Nucleus accumbens (tissue), 56 donors: ENCODE results near the gene SMYD3.

Experiments used
- DNase-seq, 56 donors: peaks; one replicate each; lab custom pipeline; 2025; lab: John Stamatoyannopoulos, UW

SMYD3 gene

GRCh38 chr1:246506674-246507481 lies at the start of gene SMYD3:
TSS of gene SMYD3 (minus strand) at chr1:246507279.
- DNase-seq = peak in 52 of 56 donors; percentile 19 to 85 (median 71)

DNA sequence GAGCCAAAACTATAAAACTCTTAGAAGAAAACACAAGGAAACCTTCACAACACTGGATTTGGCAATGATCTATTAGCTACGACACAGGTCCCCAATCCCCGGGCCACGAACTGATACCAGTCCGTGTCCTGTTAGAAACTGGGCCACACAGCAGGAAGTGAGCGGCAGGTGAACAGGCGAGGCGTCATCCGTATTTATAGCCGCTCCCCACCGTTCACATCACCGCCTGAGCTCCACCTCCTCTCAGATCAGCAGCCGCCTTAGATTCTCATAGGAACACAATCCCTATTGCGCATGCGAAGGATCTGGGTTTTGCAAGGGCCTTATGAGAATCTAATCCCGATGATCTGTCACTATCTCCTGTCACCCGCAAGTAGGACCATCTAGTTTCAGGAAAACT lies 47.1 kb upstream of the SMYD3 start:
- no peak for DNase-seq

DNA sequence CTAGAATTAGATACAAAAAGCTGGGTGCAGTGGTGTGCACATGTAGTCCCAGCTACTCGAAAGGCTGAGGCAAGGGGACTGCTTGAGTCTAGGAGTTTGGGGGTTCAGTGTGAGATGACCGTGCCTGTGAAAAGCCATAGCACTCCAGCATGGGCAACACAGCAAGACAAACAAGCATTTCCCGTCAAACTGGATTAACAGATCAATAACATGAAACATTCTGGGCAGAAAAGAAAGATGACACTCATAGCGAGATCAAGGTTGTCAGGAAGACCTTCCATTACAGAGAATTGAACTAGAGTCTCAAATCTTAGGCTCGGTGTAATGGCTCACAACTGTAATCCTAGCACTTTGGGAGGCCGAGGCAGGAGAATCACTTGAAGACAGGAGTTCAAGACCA lies 45.0 kb upstream of the SMYD3 start:
- no peak for DNase-seq

GRCh38 chr1:246550402-246550801 lies 43.3 kb upstream of the SMYD3 start:
- DNase-seq = no peak

GRCh38 chr1:246549665-246550064 lies 42.6 kb upstream of the SMYD3 start:
- no peak for DNase-seq

DNA sequence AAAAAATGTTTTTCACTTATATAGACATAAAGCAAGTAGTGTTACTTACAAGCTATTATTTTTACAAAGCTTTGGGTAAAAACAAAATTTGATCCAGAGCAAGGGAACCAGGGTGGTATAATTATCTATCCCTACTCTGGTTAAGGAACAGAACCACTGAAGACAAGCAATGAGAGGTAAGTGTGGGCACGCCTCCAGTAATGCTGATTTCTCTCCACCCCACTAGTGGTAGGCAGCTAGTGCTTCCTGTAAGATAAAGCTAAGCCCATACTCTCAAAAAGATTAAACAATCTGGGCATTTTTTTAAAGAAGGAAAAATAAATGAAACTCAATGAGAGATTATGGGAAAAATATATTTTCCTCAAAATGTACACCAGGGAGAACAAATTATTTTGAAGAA lies 36.9 kb upstream of the SMYD3 start:
- DNase-seq = peak in 3 of 56 donors; percentile 1 to 3 (median 3)

GRCh38 chr1:246540738-246541491 lies 33.8 kb upstream of the SMYD3 start:
- no peak for DNase-seq

- DNase-seq = no peak
Observed at GRCh38 chr1:246537887-246538286, 30.8 kb upstream of the SMYD3 start.

DNA sequence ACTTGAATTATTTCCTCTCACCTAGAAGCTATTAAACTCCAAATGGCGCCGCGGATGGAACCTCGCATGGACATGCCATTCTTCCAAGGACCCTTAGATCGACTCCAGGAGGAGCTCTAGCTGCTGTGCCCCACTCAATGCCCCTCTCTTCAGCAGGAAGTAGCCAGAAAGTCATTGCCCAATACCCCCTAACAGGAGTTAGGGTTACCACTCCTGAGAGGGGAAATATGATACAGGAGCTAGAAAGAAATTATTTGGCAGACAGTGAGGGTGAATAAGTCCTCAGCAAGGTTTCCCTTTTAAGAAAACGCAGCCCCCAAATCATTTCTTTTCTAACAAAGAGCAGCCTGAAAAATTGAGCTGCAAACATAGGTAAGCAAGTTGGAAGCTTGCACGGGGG lies 30.4 kb upstream of the SMYD3 start:
- no peak for DNase-seq

GRCh38 chr1:246534114-246534513 lies 27.0 kb upstream of the SMYD3 start:
- no peak for DNase-seq

GRCh38 chr1:246533371-246533905 lies 26.4 kb upstream of the SMYD3 start:
- no peak for DNase-seq

DNA sequence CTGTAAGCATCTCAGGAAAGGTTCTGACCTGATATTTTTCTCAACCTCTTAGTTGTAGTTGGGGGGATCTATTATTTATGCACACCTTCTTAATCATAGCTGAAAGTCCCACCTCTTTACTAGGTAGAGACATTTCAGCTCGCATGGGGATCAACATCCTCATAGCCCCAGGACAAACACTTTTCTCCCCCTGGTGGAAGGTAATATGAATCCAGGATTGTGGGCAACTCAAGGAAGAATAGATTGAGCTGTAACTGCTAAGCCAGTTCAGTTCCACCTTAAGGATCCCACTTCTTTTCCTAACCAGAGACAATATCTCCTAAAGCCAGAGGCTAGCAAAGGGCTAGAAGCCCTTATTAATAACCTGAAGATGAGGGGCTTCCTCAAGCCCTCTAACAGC lies 25.4 kb upstream of the SMYD3 start:
- no peak for DNase-seq

DNA sequence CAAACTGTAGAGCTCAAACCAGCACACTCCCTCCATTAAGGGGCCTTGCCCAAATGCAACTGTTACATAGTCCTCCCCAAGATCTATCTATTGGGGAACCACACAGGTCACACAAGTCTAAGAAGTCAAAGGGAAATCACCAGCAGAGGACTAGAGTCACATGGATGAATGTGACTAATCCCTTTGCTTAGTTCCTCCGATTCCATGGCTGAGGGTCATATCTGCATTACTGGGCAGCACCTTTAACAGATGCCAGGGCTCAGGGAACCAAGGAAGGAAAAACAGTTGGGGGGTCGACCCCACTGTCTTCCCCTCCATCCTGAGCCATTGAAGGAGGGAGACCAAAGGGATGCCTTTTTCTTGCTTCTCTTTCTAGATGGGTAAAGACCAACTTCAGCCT lies 23.4 kb upstream of the SMYD3 start:
- no peak for DNase-seq

DNA sequence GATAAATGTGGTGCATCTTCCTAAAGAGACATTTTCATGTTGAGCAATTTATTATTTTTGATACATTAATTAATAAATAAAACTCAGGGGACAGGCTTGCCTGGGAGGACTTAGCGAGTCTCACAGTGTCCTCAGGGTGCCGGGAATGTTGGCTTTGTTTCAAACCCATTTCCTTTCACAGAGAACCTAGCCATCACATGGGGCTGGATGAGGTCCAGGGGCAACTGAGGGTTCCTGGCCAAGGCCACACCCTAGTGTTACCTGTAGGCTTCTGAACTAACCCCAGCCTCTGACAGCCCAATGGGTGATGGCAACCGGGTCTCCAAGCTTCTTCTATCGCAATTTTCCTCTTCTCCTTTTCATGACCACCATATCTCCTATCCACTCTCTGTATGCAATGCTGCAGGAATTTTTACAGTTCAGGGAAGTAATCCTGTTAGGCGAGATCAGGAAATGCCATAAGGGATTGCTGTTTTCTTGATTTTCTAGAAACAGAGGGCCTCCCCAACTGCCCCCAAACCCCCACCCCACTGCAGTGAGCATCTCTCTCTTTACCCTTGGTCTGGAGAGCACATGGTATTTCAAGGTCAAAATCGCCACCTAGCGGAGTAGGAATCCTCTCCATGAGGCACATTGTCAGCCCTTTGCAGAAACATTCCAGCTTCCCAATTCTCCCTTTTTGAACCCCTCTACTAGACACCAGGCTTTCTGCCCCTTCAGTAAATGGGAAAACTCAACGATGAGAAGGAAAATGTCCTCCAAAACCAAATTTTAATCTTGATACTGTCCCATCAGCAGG lies 22.1 kb upstream of the SMYD3 start:
- DNase-seq = no peak

GRCh38 chr1:246527402-246528088 lies 20.5 kb upstream of the SMYD3 start:
- no peak for DNase-seq

- no peak for DNase-seq
Observed at GRCh38 chr1:246526915-246527314, 19.8 kb upstream of the SMYD3 start.

DNA sequence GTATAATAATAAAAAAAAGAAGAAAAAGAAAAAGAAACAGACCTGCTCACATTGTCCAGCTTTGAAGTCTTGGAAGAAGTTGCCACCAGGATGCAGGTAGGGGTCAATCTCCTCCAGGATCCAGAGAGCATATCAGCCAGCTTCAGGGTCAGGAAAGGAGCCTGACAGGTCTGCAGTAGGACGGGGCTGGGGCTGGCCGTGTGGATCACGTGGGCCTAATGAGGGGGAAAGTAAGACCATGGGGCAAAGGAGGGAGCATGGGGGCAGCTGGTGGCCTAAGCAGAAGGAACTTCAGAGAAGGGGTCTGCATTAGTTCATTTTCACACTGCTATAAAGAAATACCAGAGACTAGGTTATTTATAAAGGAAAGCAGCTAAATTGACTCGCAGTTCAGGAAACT lies 19.3 kb upstream of the SMYD3 start:
- DNase-seq = no peak

- DNase-seq = no peak
Observed at GRCh38 chr1:246519514-246519913, 12.4 kb upstream of the SMYD3 start.

DNA sequence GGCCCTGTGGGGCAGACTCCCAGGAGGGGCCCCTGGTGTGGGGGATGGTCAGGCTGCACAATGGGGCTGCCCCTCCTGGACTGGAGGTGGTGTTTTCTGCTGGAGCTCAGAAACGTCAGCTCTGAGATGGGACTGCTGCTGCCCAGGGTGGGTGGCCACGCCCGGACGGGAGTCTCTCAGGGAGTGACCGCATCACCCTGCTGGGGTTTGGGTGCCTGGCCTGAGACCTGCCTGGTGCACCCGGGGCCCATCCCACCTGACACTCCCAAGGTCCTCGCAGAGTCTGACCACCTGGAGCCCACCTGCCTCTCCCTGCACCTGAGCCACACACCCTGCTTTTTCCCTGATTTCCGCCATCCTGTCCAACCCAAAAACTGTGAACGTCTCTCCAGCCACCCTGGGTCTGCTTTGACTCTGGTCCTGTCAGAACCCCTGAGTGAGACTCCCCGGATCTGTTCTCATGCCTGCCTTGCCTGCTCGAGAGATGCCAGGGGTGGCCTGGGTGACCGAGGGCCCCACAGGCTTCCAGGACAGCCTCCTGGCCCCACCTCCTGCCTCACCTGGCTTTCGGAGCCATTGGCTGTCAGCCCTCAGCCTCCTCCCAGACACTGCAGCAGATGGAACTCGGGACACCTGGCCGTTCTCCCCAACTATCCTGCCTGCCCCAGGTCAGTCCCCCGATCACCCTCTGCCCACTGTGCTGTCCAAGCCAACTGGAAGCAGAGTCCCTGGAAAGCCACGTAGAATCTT lies 11.6 kb upstream of the SMYD3 start:
- DNase-seq = no peak

DNA sequence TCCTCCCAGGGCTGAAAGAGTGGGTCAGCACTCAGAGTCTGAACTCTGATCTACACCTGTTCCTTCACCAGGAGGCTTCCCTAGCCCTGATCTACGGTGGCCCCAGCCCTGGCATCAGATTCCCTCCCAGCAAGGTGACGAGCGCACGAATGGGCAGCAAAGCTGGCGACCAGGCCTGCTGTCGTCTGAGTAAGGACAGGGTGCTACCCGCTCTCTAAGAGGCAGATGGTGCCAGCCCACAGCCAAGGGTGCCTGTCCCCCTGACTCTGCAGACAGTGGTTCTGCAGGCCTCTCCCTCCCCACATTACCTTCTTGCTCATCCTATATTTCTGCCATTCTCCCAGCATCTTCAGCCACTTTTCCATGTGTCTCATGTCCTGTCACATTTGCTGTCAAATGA lies 10.3 kb upstream of the SMYD3 start:
- no peak for DNase-seq
